Neutrophil (primary cell): Measurements from ENCODE around the gene CACNA1A.
"Not testable (repeated sequence)": the region's sequence is repeated elsewhere in the genome, so short reads cannot be mapped to it uniquely, and the experiment has no call there.

ENCODE experiments used
- H3K27ac ChIP-seq: fragments of 200-600 bp; sonication (generic); 2 replicates; pipeline ENCODE4 v1.5.1; 2016; ENCODE audit warnings: mild to moderate bottlenecking, moderate library complexity
- H3K27me3 ChIP-seq: fragments of 200-600 bp; sonication (generic); 2 replicates; pipeline ENCODE4 v1.6.0; 2016; ENCODE audit warnings: mild to moderate bottlenecking
- H3K36me3 ChIP-seq: fragments of 200-600 bp; sonication (generic); 2 replicates; pipeline ENCODE4 v1.5.1; 2017
- H3K4me1 ChIP-seq, 2 experiments: fragments of 200-600 bp in 1 of 2; sonication (generic) in 1 of 2; 1 replicate in 1 of 2; 2 replicates in 1 of 2; pipeline versions ENCODE4 v1.5.1 to v1.6.1; 2013 to 2016; ENCODE audit warnings: low read depth in 1 of 2, low read length in 1 of 2, mild to moderate bottlenecking in 1 of 2, moderate library complexity in 1 of 2; ENCODE audit not compliant: control insufficient read depth in 1 of 2, insufficient read depth in 1 of 2
- H3K4me3 ChIP-seq, 2 experiments: fragments of 200-600 bp in 1 of 2; sonication (generic) in 1 of 2; 1 replicate in 1 of 2; 2 replicates in 1 of 2; pipeline ENCODE4 v1.5.1; 2013 to 2016; ENCODE audit warnings: low read depth in 1 of 2, low read length in 1 of 2, mild to moderate bottlenecking in 1 of 2, moderate library complexity in 1 of 2
- H3K9me3 ChIP-seq: fragments of 200-600 bp; sonication (generic); 2 replicates; pipeline ENCODE4 v1.5.1; 2016
- TF ChIP-seq, protein P1 (sequence below): fragments of 200-600 bp; sonication (generic); IDR thresholded peaks from 2 replicates; pipeline ENCODE4 v1.5.1; 2016; ENCODE audit warnings: antibody characterized with exemption

Gene CACNA1A

DNA sequence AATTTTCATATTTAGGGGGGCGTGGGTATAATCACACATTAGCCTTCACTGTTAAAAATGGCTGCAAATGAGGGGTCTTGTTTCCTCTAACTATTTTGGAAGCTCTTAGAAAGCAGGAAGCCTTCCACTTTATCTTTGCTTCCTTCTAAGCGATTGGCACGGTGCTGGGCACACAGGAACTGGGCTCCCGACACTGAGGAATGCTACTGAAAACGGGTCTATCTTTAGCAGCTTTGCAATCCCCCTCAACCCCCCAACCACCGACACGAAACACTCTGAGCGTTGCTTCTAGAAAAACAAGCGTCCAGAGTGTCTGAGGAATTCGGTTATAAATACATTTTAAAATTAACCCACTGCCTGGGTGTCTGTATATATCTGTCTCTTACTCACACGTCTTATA lies 143.6 kb downstream of the CACNA1A start:
- Histone ChIP-seq H3K4me3 (no peak overlapping the region), H3K27ac (no peak overlapping the region), H3K9me3 (no peaks in the 10 kb centered on the region), H3K36me3 (no peaks in the 10 kb centered on the region), H3K27me3 (no peaks in the 10 kb centered on the region), H3K4me1 (no peaks in the 10 kb centered on the region)
- TF ChIP-seq, protein P1, sequence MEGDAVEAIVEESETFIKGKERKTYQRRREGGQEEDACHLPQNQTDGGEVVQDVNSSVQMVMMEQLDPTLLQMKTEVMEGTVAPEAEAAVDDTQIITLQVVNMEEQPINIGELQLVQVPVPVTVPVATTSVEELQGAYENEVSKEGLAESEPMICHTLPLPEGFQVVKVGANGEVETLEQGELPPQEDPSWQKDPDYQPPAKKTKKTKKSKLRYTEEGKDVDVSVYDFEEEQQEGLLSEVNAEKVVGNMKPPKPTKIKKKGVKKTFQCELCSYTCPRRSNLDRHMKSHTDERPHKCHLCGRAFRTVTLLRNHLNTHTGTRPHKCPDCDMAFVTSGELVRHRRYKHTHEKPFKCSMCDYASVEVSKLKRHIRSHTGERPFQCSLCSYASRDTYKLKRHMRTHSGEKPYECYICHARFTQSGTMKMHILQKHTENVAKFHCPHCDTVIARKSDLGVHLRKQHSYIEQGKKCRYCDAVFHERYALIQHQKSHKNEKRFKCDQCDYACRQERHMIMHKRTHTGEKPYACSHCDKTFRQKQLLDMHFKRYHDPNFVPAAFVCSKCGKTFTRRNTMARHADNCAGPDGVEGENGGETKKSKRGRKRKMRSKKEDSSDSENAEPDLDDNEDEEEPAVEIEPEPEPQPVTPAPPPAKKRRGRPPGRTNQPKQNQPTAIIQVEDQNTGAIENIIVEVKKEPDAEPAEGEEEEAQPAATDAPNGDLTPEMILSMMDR, result no peak

DNA sequence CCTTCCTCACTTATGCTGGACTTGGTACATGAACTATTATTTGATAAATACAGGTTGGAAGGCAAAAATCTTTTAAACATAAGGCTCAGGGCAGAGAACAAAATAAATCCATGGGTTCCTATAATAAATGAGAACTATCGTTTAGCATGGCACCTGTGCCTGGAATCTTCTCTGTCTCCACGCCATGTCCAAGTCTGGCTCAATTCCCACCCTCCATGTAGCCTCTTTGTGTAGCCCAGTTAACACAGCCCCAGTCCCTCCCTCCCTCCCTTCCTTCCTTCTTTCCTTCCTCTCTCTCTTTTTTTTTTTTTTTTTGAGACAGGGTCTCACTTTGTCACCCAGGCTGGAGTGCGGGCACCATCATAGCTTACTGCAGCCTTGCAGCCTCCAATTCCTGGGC lies 144.6 kb downstream of the CACNA1A start:
- not testable (repeated sequence) for H3K27me3 ChIP-seq, H3K9me3 ChIP-seq, H3K4me1 ChIP-seq, H3K36me3 ChIP-seq, H3K4me3 ChIP-seq, H3K27ac ChIP-seq

DNA sequence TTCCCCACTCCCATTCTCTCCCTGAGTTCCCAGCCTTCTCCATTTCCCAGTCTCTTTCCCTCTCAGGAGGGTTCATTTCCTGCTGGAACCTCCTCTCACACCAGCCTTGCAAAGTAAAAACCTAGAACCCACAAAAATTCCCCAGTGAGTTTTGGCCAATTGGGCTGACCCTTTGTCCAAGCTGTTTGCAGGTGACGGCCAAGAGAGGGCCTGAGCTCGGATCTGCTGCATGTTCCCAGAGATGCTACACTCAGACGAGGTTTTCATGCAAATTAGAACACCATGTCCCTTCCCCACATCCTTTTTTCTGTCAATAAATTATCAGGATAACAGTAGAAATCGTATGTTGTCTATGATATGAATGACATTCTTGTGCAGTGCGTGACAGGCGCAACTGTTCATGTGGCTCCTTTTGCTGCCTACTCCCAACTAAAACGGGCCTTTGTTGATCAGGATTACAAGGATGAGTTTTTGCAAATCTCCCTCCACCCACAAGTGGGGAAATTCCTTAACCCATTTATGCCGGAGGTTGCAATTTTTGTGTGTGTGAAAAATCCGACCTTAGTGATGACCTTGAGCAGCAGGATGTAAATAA lies 149.5 kb downstream of the CACNA1A start:
- no peaks in the 10 kb centered on the region for H3K36me3 ChIP-seq
- TF ChIP-seq, protein P1, result no peak
- no peaks in the 10 kb centered on the region for H3K27me3 ChIP-seq
- no peaks in the 10 kb centered on the region for H3K4me1 ChIP-seq
- no peak overlapping the region for H3K27ac ChIP-seq
- no peaks in the 10 kb centered on the region for H3K9me3 ChIP-seq
- H3K4me3 ChIP-seq, result no peak overlapping the region

DNA sequence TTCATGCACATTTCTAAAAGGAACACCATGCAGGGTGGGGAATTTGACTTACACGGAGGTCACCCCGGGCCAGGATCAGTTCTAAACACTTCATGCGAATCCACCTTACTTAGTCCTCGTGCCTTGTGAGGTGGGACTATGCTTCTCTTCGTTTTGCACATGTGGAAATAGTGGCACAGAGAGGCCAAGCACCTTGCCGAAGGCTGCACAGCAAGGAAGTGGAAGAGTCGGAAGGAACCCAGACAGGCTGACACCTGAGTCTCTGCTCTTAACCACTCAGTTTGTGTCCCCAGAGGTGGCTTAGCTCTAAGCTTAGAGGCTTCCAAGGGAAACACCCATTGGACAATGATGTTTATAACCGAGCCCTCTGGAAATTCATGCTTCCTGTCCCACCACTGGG lies 150.1 kb downstream of the CACNA1A start:
- H3K4me3 ChIP-seq, result no peak overlapping the region
- no peaks in the 10 kb centered on the region for H3K9me3 ChIP-seq
- no peaks in the 10 kb centered on the region for H3K4me1 ChIP-seq
- no peak overlapping the region for H3K27ac ChIP-seq
- TF ChIP-seq, protein P1, result no peak
- H3K36me3 ChIP-seq, result no peaks in the 10 kb centered on the region
- H3K27me3 ChIP-seq, result no peaks in the 10 kb centered on the region

DNA sequence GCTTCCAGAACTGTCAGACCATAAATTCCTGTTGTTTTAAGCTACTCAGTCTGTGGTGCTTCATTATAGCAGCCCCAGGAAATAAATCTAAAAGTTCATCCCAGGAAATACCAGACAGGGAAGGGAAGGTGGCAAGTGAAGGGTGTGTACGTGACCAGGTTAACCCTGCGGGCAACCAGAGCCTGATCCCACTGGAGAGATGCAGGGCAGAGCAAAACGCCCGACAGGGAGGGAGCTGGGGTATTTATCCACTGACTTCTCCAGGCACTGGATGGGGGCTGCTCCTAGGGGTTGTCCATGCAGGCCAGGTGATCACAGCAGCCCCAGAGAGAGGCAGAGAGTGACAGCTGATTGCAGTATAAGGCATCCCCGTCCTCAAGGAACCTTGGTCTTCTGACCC lies 150.9 kb downstream of the CACNA1A start:
- TF ChIP-seq, protein P1, result no peak
- Histone ChIP-seq H3K27me3 (no peaks in the 10 kb centered on the region), H3K27ac (no peak overlapping the region), H3K4me1 (no peaks in the 10 kb centered on the region), H3K9me3 (no peaks in the 10 kb centered on the region), H3K36me3 (no peaks in the 10 kb centered on the region), H3K4me3 (no peak overlapping the region)

DNA sequence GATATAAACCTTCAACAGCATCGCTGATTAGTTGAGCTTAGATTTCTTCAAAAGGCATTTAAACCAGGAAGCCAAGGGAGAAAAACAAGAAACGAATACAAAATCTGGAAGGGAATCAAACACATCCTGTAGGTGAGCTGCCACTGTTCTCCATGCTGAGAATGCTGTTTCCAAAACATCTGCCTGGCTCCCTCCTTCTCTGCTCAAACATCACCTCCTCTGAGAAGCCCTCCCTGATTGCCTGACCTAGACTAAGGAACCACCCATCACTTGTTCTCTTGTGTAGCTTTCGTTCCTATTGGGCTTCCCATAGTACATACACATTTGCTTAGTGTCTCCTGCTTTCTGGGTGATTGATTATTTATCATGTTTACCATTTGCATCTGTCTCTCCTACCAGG lies 152.7 kb downstream of the CACNA1A start:
- Histone ChIP-seq H3K27ac (no peak overlapping the region), H3K4me1 (no peaks in the 10 kb centered on the region), H3K9me3 (no peaks in the 10 kb centered on the region), H3K27me3 (no peaks in the 10 kb centered on the region), H3K36me3 (no peaks in the 10 kb centered on the region), H3K4me3 (no peak overlapping the region)
- TF ChIP-seq, protein P1, result no peak
